A549 (cell line): ENCODE measurements around the gene BMPER. TPM values are rescaled to one million over a fixed set of nuclear protein-coding genes. Genes with fewer than 3 reads are reported as not detected.

ENCODE experiments used
- ATAC-seq, 2 experiments: fragments of 200-7000 bp in 1 of 2; fragments of >200 bp in 1 of 2; cut with Nextera tagmentation in 1 of 2; cut with Tn5 transposase in 1 of 2; 3 replicates each; pipeline versions ENCODE4 v1.8.0 to v1.9.1; 2018 to 2020; ENCODE audit warnings: mild to moderate bottlenecking in 1 of 2, moderate library complexity in 1 of 2
- CTCF ChIA-PET: fragments of 300-600 bp; sonication (Branson Sonifier 250); formaldehyde crosslinking; extraction: SDS; loops from one replicate; lab custom pipeline; 2021; ENCODE audit warnings: antibody characterized with exemption, inconsistent platforms; lab: Yijun Ruan, JAX
- POLR2A ChIA-PET: fragments of 350-600 bp; formaldehyde crosslinking; extraction: SDS; loops from one replicate; lab custom pipeline; 2021; ENCODE audit warnings: antibody characterized with exemption, inconsistent platforms; lab: Yijun Ruan, JAX
- DNase-seq, 2 experiments: peaks; one replicate each; pipeline versions ENCODE4 v3.0.0 to v3.0.0-alpha.2; 2011 to 2016; ENCODE audit warnings: low read depth in 1 of 2, low spot score in 1 of 2
- FAIRE-seq: peaks from 2 replicates; lab custom pipeline; 2011; peaks lifted over from hg19 to GRCh38; lab: Jason Lieb, UNC
- H3K27ac ChIP-seq, 2 experiments: fragments of >200 bp; sonication (Bioruptor Twin); formaldehyde crosslinking; 3 replicates each; pipeline ENCODE4 v1.5.1; 2016 to 2017
- H3K4me1 ChIP-seq: fragments of >200 bp; sonication (Bioruptor Twin); formaldehyde crosslinking; 3 replicates; pipeline ENCODE4 v1.6.1; 2016
- H3K4me2 ChIP-seq: fragments of >200 bp; sonication (Bioruptor Twin); formaldehyde crosslinking; 3 replicates; pipeline ENCODE4 v1.6.1; 2016
- H3K4me3 ChIP-seq: fragments of >200 bp; sonication (Bioruptor Twin); formaldehyde crosslinking; 3 replicates; pipeline ENCODE4 v1.5.1; 2016
- H3K9me3 ChIP-seq: fragments of >200 bp; sonication (Bioruptor Twin); formaldehyde crosslinking; 3 replicates; pipeline ENCODE4 v1.6.1; 2016
- BHLHE40 ChIP-seq: IDR thresholded peaks from 2 replicates; pipeline ENCODE4 v1.6.1; 2012; ENCODE audit warnings: low read depth, low read length, inconsistent platforms
- CBX8 ChIP-seq: fragments of 200-600 bp; sonication (generic); IDR thresholded peaks from 2 replicates; pipeline ENCODE4 v1.6.1; 2016
- CEBPB ChIP-seq, 2 experiments: fragments of >200 bp in 1 of 2; sonication (Bioruptor Twin) in 1 of 2; formaldehyde crosslinking in 1 of 2; IDR thresholded peaks; 2 replicates each; pipeline ENCODE4 v1.6.1; 2012 to 2016
- EHF ChIP-seq: fragments of 250-450 bp; sonication (Bioruptor Pico); IDR thresholded peaks from 2 replicates; pipeline ENCODE4 v1.5.0; 2020; ENCODE audit warnings: mild to moderate bottlenecking
- EP300 ChIP-seq, 2 experiments: fragments of >200 bp; sonication (Bioruptor Twin); formaldehyde crosslinking; IDR thresholded peaks; 2 replicates in 1 of 2; 3 replicates in 1 of 2; pipeline ENCODE4 v1.6.1; 2016 to 2017
- FOSL2 ChIP-seq, 2 experiments: fragments of 450-650 bp in 1 of 2; fragments of >200 bp in 1 of 2; sonication (Bioruptor Twin) in 1 of 2; formaldehyde crosslinking; IDR thresholded peaks; 2 replicates each; pipeline versions ENCODE4 v1.5.0 to v1.6.1; 2016 to 2020; ENCODE audit warnings: mild to moderate bottlenecking in 1 of 2, moderate library complexity in 1 of 2
- GATA3 ChIP-seq: IDR thresholded peaks from 2 replicates; pipeline ENCODE4 v1.6.1; 2012; ENCODE audit warnings: borderline replicate concordance
- HEYL ChIP-seq: fragments of 250-450 bp; sonication (Bioruptor Pico); IDR thresholded peaks from 2 replicates; pipeline ENCODE4 v1.8.0; 2021; ENCODE audit warnings: mild to moderate bottlenecking, moderate library complexity
- JUN ChIP-seq, 2 experiments: fragments of >200 bp; sonication (Bioruptor Twin); formaldehyde crosslinking; IDR thresholded peaks; 2 replicates in 1 of 2; 3 replicates in 1 of 2; pipeline ENCODE4 v1.6.1; 2016 to 2017
- JUNB ChIP-seq: fragments of >200 bp; sonication (Bioruptor Twin); formaldehyde crosslinking; IDR thresholded peaks from 2 replicates; pipeline ENCODE4 v1.6.1; 2016
- MAFK ChIP-seq: fragments of 450-650 bp; IDR thresholded peaks from 2 replicates; pipeline ENCODE4 v1.6.1; 2014; ENCODE audit not compliant: partially characterized antibody
- NFE2L2 ChIP-seq: fragments of 150-350 bp; conservative IDR thresholded peaks from 2 replicates; pipeline ENCODE4 v1.6.1; 2014; ENCODE audit warnings: low read length
- NR3C1 ChIP-seq: fragments of >200 bp; sonication (Bioruptor Twin); formaldehyde crosslinking; IDR thresholded peaks from 3 replicates; pipeline ENCODE4 v1.6.1; 2017
- RAD21 ChIP-seq, 2 experiments: fragments of >200 bp in 1 of 2; sonication (Bioruptor Twin) in 1 of 2; formaldehyde crosslinking in 1 of 2; IDR thresholded peaks in 1 of 2; conservative IDR thresholded peaks in 1 of 2; 2 replicates in 1 of 2; 3 replicates in 1 of 2; pipeline ENCODE4 v1.6.1; 2012 to 2018; ENCODE audit warnings: inconsistent platforms in 1 of 2
- RNF2 ChIP-seq: fragments of 200-600 bp; sonication (generic); IDR thresholded peaks from 2 replicates; pipeline ENCODE4 v1.6.1; 2016; ENCODE audit warnings: low read depth, mild to moderate bottlenecking, antibody characterized with exemption, moderate library complexity, borderline replicate concordance
- SMC3 ChIP-seq: fragments of >200 bp; sonication (Bioruptor Twin); formaldehyde crosslinking; IDR thresholded peaks from 3 replicates; pipeline ENCODE4 v1.6.1; 2018; ENCODE audit warnings: inconsistent platforms
- ZNF302 ChIP-seq: fragments of 250-450 bp; sonication (Bioruptor Pico); IDR thresholded peaks from 2 replicates; pipeline ENCODE4 v1.9.0; 2021; ENCODE audit warnings: inconsistent platforms, mild to moderate bottlenecking, moderate library complexity
- WGBS: methylation state at CpG from one replicate; pipeline ENCODE4 v1.1.6; 2017; ENCODE audit errors: missing lambda C conversion rate; 5-methylcytosine and 5-hydroxymethylcytosine counted together
- polyA plus RNA-seq, 4 experiments: library from polyadenylated mRNA; depleted of rRNA in 3 of 4; stranded (reverse); fragments of >200 nt; fragmentation: RNase III in 1 of 4; extraction: RNeasy Plus Mini Kit Qiagen cat#74134 plus additional on column Dnase treatment in 1 of 4; gene quantifications; 2 replicates in 3 of 4; 3 replicates in 1 of 4; pipeline ENCODE4 v1.2.3, GENCODE V29; 2011 to 2017
- TF ChIP-seq, protein P1 (sequence below): IDR thresholded peaks from 2 replicates; pipeline ENCODE4 v1.6.1; 2012
- TF ChIP-seq, protein P2 (sequence below): fragments of >200 bp; sonication (Bioruptor Twin); formaldehyde crosslinking; IDR thresholded peaks from 3 replicates; pipeline ENCODE4 v1.5.1; 2016
- TF ChIP-seq, protein P3 (sequence below): IDR thresholded peaks from 2 replicates; pipeline ENCODE4 v1.6.1; 2012; ENCODE audit warnings: low read depth, borderline replicate concordance
- TF ChIP-seq, protein P4 (sequence below): fragments of 250-450 bp; sonication (Bioruptor Pico); IDR thresholded peaks from 2 replicates; pipeline ENCODE4 v1.5.0; 2020; ENCODE audit warnings: low read depth, mild to moderate bottlenecking, moderate library complexity
- TF ChIP-seq, protein P5 (sequence below): fragments of 450-650 bp; IDR thresholded peaks from 2 replicates; pipeline ENCODE4 v1.6.1; 2014; ENCODE audit warnings: antibody characterized with exemption
- TF ChIP-seq, protein P6 (sequence below): fragments of 200-600 bp; sonication (generic); IDR thresholded peaks from 2 replicates; pipeline ENCODE4 v1.6.1; 2016; ENCODE audit warnings: antibody characterized with exemption, mild to moderate bottlenecking, moderate library complexity
- TF ChIP-seq, protein P7 (sequence below): fragments of 250-450 bp; sonication (Bioruptor Pico); IDR thresholded peaks from 2 replicates; pipeline ENCODE4 v1.5.0; 2021; ENCODE audit warnings: mild to moderate bottlenecking, moderate library complexity, borderline replicate concordance
- TF ChIP-seq, protein P8 (sequence below): fragments of >200 bp; sonication (Bioruptor Twin); formaldehyde crosslinking; IDR thresholded peaks from 3 replicates; pipeline ENCODE4 v1.6.1; 2016
- TF ChIP-seq, protein P9 (sequence below): fragments of 150-350 bp; IDR thresholded peaks from 2 replicates; pipeline ENCODE4 v1.6.1; 2014; ENCODE audit warnings: low read depth, mild to moderate bottlenecking, low read length

The BMPER gene
- polyA plus RNA-seq, 2 of the 4 experiments (the other 2 are of a cell fraction) = 5.0 to 5.8 TPM

DNA sequence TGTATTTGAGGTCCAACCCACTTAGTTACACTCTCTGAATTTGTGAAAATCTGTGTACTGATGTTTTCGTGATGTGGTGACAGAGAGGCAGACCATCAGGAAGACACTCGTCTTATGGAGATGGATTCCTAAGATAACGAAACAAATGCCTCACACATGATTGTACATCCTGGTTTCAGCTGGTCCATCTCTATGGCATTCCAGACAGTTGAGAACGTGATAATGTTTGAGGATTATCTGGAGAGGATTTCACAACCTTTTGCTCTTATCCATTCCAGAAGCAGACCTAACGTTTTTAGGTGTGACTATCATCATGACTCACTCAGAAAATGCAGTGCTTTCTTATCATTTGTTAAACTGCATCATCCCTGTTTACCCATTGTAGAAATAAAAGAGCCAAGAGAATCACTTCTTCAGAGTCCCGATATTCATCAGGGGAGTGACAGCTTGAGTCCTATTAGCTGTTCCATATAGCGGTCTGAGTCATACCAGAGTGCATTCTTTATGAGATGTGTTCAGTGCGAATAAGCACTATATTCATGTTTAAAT is 74.5 kb downstream of the BMPER start:
- FAIRE-seq = peak; percentile 63
- no peak overlapping the region for H3K4me3 ChIP-seq
- CTCF ChIA-PET = interaction anchor here (0.6 to 5.0 kb wide), 7 partner anchors 24 to 338 kb away, joined by 3 to 32 read pairs (median 5); no protein-coding TSS in a partner anchor
- H3K4me1 ChIP-seq = peaks cover 48% of the 10 kb centered on the region
- no peaks in the 10 kb centered on the region for H3K9me3 ChIP-seq
- peak; percentile 66 to 89 for DNase-seq
- peak; percentile 91 to 94 for ATAC-seq
- POLR2A ChIA-PET = interaction anchor here (1.5 kb wide), 1 partner anchor 85 kb away, joined by 6 read pairs; no protein-coding TSS in a partner anchor
- 5% methylated on average over 8 of the region's 8 CpGs for WGBS
- H3K4me2 ChIP-seq = peak overlapping the region; percentile 65
- peak overlapping the region; percentile 92 to 94 for H3K27ac ChIP-seq
- peak; percentile 7 to 63; a peak in 3 of 5 replicates for TF ChIP-seq RAD21 (conservative IDR thresholded peaks at IDR 0.05 in 1 of 2, IDR thresholded peaks at IDR 0.05 in 1 of 2)
- no peak for TF ChIP-seq RNF2
- no peak for TF ChIP-seq NR3C1
- TF ChIP-seq, protein P1, sequence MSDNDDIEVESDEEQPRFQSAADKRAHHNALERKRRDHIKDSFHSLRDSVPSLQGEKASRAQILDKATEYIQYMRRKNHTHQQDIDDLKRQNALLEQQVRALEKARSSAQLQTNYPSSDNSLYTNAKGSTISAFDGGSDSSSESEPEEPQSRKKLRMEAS = peak; percentile 90
- TF ChIP-seq JUNB = peak; percentile 100
- peak; percentile 94 to 97; a peak in 4 of 5 replicates for TF ChIP-seq EP300 (IDR thresholded peaks at IDR 0.05)
- TF ChIP-seq EHF (CRISPR knock-in tag) = no peak
- no peak for TF ChIP-seq HEYL (CRISPR knock-in tag)
- no peak for TF ChIP-seq MAFK
- no peak for TF ChIP-seq ZNF302 (CRISPR knock-in tag)
- peak; percentile 99 for TF ChIP-seq FOSL2 (IDR thresholded peaks at IDR 0.05)
- TF ChIP-seq FOSL2 (CRISPR knock-in tag; IDR thresholded peaks at IDR 0.05) = peak; percentile 94
- TF ChIP-seq, protein P2, sequence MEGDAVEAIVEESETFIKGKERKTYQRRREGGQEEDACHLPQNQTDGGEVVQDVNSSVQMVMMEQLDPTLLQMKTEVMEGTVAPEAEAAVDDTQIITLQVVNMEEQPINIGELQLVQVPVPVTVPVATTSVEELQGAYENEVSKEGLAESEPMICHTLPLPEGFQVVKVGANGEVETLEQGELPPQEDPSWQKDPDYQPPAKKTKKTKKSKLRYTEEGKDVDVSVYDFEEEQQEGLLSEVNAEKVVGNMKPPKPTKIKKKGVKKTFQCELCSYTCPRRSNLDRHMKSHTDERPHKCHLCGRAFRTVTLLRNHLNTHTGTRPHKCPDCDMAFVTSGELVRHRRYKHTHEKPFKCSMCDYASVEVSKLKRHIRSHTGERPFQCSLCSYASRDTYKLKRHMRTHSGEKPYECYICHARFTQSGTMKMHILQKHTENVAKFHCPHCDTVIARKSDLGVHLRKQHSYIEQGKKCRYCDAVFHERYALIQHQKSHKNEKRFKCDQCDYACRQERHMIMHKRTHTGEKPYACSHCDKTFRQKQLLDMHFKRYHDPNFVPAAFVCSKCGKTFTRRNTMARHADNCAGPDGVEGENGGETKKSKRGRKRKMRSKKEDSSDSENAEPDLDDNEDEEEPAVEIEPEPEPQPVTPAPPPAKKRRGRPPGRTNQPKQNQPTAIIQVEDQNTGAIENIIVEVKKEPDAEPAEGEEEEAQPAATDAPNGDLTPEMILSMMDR = no peak
- TF ChIP-seq, protein P3, sequence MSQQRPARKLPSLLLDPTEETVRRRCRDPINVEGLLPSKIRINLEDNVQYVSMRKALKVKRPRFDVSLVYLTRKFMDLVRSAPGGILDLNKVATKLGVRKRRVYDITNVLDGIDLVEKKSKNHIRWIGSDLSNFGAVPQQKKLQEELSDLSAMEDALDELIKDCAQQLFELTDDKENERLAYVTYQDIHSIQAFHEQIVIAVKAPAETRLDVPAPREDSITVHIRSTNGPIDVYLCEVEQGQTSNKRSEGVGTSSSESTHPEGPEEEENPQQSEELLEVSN = 0 out of 2 replicates have a peak, but pooled peaks have one; percentile 63
- TF ChIP-seq, protein P4, sequence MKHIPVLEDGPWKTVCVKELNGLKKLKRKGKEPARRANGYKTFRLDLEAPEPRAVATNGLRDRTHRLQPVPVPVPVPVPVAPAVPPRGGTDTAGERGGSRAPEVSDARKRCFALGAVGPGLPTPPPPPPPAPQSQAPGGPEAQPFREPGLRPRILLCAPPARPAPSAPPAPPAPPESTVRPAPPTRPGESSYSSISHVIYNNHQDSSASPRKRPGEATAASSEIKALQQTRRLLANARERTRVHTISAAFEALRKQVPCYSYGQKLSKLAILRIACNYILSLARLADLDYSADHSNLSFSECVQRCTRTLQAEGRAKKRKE (CRISPR knock-in tag) = no peak; the same call in 1 of the 2 replicates
- peak; percentile 98 for TF ChIP-seq GATA3
- no peak for TF ChIP-seq CBX8
- peak; percentile 71 for TF ChIP-seq BHLHE40
- TF ChIP-seq, protein P5, sequence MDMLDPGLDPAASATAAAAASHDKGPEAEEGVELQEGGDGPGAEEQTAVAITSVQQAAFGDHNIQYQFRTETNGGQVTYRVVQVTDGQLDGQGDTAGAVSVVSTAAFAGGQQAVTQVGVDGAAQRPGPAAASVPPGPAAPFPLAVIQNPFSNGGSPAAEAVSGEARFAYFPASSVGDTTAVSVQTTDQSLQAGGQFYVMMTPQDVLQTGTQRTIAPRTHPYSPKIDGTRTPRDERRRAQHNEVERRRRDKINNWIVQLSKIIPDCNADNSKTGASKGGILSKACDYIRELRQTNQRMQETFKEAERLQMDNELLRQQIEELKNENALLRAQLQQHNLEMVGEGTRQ = no peak
- TF ChIP-seq, protein P6, sequence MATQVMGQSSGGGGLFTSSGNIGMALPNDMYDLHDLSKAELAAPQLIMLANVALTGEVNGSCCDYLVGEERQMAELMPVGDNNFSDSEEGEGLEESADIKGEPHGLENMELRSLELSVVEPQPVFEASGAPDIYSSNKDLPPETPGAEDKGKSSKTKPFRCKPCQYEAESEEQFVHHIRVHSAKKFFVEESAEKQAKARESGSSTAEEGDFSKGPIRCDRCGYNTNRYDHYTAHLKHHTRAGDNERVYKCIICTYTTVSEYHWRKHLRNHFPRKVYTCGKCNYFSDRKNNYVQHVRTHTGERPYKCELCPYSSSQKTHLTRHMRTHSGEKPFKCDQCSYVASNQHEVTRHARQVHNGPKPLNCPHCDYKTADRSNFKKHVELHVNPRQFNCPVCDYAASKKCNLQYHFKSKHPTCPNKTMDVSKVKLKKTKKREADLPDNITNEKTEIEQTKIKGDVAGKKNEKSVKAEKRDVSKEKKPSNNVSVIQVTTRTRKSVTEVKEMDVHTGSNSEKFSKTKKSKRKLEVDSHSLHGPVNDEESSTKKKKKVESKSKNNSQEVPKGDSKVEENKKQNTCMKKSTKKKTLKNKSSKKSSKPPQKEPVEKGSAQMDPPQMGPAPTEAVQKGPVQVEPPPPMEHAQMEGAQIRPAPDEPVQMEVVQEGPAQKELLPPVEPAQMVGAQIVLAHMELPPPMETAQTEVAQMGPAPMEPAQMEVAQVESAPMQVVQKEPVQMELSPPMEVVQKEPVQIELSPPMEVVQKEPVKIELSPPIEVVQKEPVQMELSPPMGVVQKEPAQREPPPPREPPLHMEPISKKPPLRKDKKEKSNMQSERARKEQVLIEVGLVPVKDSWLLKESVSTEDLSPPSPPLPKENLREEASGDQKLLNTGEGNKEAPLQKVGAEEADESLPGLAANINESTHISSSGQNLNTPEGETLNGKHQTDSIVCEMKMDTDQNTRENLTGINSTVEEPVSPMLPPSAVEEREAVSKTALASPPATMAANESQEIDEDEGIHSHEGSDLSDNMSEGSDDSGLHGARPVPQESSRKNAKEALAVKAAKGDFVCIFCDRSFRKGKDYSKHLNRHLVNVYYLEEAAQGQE = no peak
- TF ChIP-seq, protein P7, sequence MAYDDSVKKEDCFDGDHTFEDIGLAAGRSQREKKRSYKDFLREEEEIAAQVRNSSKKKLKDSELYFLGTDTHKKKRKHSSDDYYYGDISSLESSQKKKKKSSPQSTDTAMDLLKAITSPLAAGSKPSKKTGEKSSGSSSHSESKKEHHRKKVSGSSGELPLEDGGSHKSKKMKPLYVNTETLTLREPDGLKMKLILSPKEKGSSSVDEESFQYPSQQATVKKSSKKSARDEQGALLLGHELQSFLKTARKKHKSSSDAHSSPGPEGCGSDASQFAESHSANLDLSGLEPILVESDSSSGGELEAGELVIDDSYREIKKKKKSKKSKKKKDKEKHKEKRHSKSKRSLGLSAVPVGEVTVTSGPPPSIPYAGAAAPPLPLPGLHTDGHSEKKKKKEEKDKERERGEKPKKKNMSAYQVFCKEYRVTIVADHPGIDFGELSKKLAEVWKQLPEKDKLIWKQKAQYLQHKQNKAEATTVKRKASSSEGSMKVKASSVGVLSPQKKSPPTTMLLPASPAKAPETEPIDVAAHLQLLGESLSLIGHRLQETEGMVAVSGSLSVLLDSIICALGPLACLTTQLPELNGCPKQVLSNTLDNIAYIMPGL = no peak
- peak; percentile 98; a peak in 4 of 5 replicates for TF ChIP-seq JUN (IDR thresholded peaks at IDR 0.05)
- TF ChIP-seq, protein P8, sequence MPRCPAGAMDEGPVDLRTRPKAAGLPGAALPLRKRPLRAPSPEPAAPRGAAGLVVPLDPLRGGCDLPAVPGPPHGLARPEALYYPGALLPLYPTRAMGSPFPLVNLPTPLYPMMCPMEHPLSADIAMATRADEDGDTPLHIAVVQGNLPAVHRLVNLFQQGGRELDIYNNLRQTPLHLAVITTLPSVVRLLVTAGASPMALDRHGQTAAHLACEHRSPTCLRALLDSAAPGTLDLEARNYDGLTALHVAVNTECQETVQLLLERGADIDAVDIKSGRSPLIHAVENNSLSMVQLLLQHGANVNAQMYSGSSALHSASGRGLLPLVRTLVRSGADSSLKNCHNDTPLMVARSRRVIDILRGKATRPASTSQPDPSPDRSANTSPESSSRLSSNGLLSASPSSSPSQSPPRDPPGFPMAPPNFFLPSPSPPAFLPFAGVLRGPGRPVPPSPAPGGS = peak; percentile 97; the same call in 2 of the 3 replicates
- TF ChIP-seq CEBPB (IDR thresholded peaks at IDR 0.05) = peak; percentile 95 to 98
- TF ChIP-seq, protein P9, sequence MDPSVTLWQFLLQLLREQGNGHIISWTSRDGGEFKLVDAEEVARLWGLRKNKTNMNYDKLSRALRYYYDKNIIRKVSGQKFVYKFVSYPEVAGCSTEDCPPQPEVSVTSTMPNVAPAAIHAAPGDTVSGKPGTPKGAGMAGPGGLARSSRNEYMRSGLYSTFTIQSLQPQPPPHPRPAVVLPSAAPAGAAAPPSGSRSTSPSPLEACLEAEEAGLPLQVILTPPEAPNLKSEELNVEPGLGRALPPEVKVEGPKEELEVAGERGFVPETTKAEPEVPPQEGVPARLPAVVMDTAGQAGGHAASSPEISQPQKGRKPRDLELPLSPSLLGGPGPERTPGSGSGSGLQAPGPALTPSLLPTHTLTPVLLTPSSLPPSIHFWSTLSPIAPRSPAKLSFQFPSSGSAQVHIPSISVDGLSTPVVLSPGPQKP = no peak
- TF ChIP-seq NFE2L2 = no peak
- peak; percentile 40; the same call in 2 of the 3 replicates for TF ChIP-seq SMC3
